Heart left ventricle (tissue), 16 donors: ENCODE measurements around the gene SHC1. TPM values are rescaled to one million over a fixed set of nuclear protein-coding genes. Genes with fewer than 3 reads are reported as not detected.

Experiments
- ATAC-seq, 4 donors: fragments of 200-7000 bp; cut with Tn5 transposase; one replicate each; pipeline ENCODE4 v1.9.1; 2020 to 2022; ENCODE audit warnings: moderate library complexity in 4 of 4, mild to moderate bottlenecking in 3 of 4, moderate number of reproducible peaks in 1 of 4
- DNase-seq, 5 donors: peaks; one replicate each; pipeline ENCODE4 v3.0.0-alpha.2; 2020
- H3K27ac ChIP-seq, 12 donors: fragments of 200-600 bp; sonication (generic) in 4 of 12; one replicate each; pipeline versions ENCODE4 v1.5.0 to v1.8.0; 2016 to 2022; ENCODE audit warnings: mild to moderate bottlenecking in 2 of 12
- H3K27me3 ChIP-seq, 9 donors: fragments of 200-600 bp; sonication (generic) in 2 of 9; one replicate each; pipeline versions ENCODE4 v1.5.1 to v1.8.0; 2016 to 2022; ENCODE audit warnings: mild to moderate bottlenecking in 3 of 9
- H3K36me3 ChIP-seq, 9 donors: fragments of 200-600 bp; sonication (generic) in 2 of 9; one replicate each; pipeline versions ENCODE4 v1.5.0 to v1.8.0; 2018 to 2022; ENCODE audit warnings: mild to moderate bottlenecking in 2 of 9
- H3K4me1 ChIP-seq, 12 donors: fragments of 200-600 bp; sonication (generic) in 4 of 12; one replicate each; pipeline versions ENCODE4 v1.5.0 to v1.8.0; 2016 to 2022; ENCODE audit warnings: mild to moderate bottlenecking in 3 of 12
- H3K4me3 ChIP-seq, 12 donors: fragments of 200-600 bp; sonication (generic) in 4 of 12; one replicate each; pipeline versions ENCODE4 v1.5.0 to v1.8.0; 2017 to 2022; ENCODE audit warnings: mild to moderate bottlenecking in 9 of 12, moderate library complexity in 4 of 12
- H3K9me3 ChIP-seq, 12 donors: fragments of 200-600 bp; sonication (generic) in 4 of 12; one replicate each; pipeline versions ENCODE4 v1.5.0 to v1.8.0; 2016 to 2022; ENCODE audit warnings: mild to moderate bottlenecking in 1 of 12
- CTCF ChIP-seq, 12 donors: fragments of 200-600 bp; sonication (generic) in 4 of 12; IDR thresholded peaks; one replicate each; pipeline versions ENCODE4 v1.5.0 to v1.8.0; 2018 to 2022; ENCODE audit warnings: antibody characterized with exemption in 12 of 12, mild to moderate bottlenecking in 5 of 12
- POLR2A ChIP-seq, 2 donors: fragments of 450-650 bp; IDR thresholded peaks; one replicate each; pipeline ENCODE4 v1.6.1; 2017; ENCODE audit warnings: antibody characterized with exemption in 2 of 2, mild to moderate bottlenecking in 2 of 2, moderate library complexity in 2 of 2
- whole genome bisulfite sequencing, 4 donors: extraction: QIAGEN DNeasy Blood & Tissue Kit in 2 of 4; methylation state at CpG; one replicate each; pipeline versions ENCODE4 v1.1.5 to v1.1.7; 2013 to 2018; 5-methylcytosine and 5-hydroxymethylcytosine counted together
- intact Hi-C, 10 donors: fragments of 100-400 bp; cut with DNase I; formaldehyde crosslinking; loops; one replicate each; pipeline versions ENCODE4 v1.11.1 to v1.14.2; 2022
- polyA plus RNA-seq, 2 donors: library from polyadenylated mRNA; stranded (reverse); fragments of 200-250 nt; gene quantifications; one replicate each; pipeline ENCODE4 v1.2.3, GENCODE V29; 2013
- total RNA-seq, 9 donors: library from RNA; depleted of rRNA in 2 of 9; stranded (reverse); fragments of >200 nt in 2 of 9; fragmentation: NEBNext Ultra II Directional in 3 of 9; extraction: Animal tissue kit (Norgen Biotek cat#: 25700) in 3 of 9; gene quantifications; one replicate each; pipeline versions ENCODE4 v1.1.0 to v1.2.4, GENCODE V29; 2016 to 2023
- donor health status: ischemic (EF 13 %, LVEDD 7.1; RV severe dilation, severe dysfunction).
- donor health status: healthy with polysubstance abuse.
- donor health status: DM: no; HTN: yes; CAD: no.
- donor health status: DM: no; HTN: no; CAD: no.
- donor health status: ischemic (EF 25% LVEDD 6.9; RV normal size, moderate dysfunction).
- donor health status: ischemic (EF 25% LVEDD 5.7; RV mildly dilated, moderate dysfunction).
- donor health status: healthy.
- donor health status: DM: yes; HTN: yes; CAD: no.
- donor health status: ischemic (EF 35%, LVEDD 5.7; RV mildly dilated, moderate dysfunction).
- donor health status: nonischemic (EF 11% LVEDD 7.7; RV severe dilation, severe dysfunction).
- donor health status: DM: yes; HTN: yes; CAD: no.
- donor health status: PGD.
- donor health status: ischemic (EF 29% LVEDD 5.4; RV normal size, mild dysfunction).
- donor health status: nonischemic (EF 23%, LVEDD 6.1; RV moderate dilation, normal function).

The SHC1 gene
- total and polyA plus RNA-seq, 11 donors = 23.6 to 115 (median 62.4) TPM

- H3K27me3 ChIP-seq = no peaks in the 10 kb centered on the region
- TF ChIP-seq CTCF (IDR thresholded peaks at IDR 0.05) (no peak), POLR2A (IDR thresholded peaks at IDR 0.05) (no peak)
- H3K9me3 ChIP-seq = no peaks in the 10 kb centered on the region
- intact Hi-C loops = loop anchor here in 1 of 10 donors (10.0 kb wide), 2 partner anchors 50 to 370 kb away; partner anchors contain the start of gene CHRNB2
- peaks cover 0 to 28% (median 10%) of the 10 kb centered on the region in 9 donors for H3K36me3 ChIP-seq
- DNase-seq (peak in 1 of 5 donors; percentile 15), ATAC-seq (no peak)
- peaks cover 0 to 25% (median 15%) of the 10 kb centered on the region in 12 donors for H3K4me1 ChIP-seq
- no peak overlapping the region for H3K27ac ChIP-seq
- WGBS, 4 donors = 95 to 97% (median 97%) methylated on average over 5 of the region's 5 CpGs
- no peak overlapping the region for H3K4me3 ChIP-seq
Measured at GRCh38 chr1:154934358-154934948, 36.1 kb downstream of the SHC1 start.

GRCh38 chr1:154931940-154932487 lies 38.5 kb downstream of the SHC1 start:
- Histone ChIP-seq H3K4me1 (peaks cover 0 to 13% (median 8%) of the 10 kb centered on the region in 12 donors), H3K4me3 (no peak overlapping the region), H3K27ac (no peak overlapping the region), H3K9me3 (no peaks in the 10 kb centered on the region), H3K27me3 (no peaks in the 10 kb centered on the region), H3K36me3 (peaks cover 0 to 51% (median 26%) of the 10 kb centered on the region in 9 donors)
- TF ChIP-seq POLR2A (IDR thresholded peaks at IDR 0.05) (no peak), CTCF (IDR thresholded peaks at IDR 0.05) (no peak)
- DNase-seq (peak in 1 of 5 donors; percentile 17), ATAC-seq (no peak)
- 79 to 84% (median 79%) methylated on average over 11 of the region's 11 CpGs for WGBS, 4 donors
- intact Hi-C loops = loop anchor here in 1 of 10 donors (10.0 kb wide), 2 partner anchors 47 to 367 kb away; partner anchors contain the start of gene CHRNB2

- TF ChIP-seq POLR2A (IDR thresholded peaks at IDR 0.05) (no peak), CTCF (IDR thresholded peaks at IDR 0.05) (no peak)
- Histone ChIP-seq H3K27me3 (no peaks in the 10 kb centered on the region), H3K4me1 (no peaks in the 10 kb centered on the region), H3K36me3 (peaks cover 0 to 87% (median 65%) of the 10 kb centered on the region in 9 donors), H3K27ac (no peak overlapping the region), H3K4me3 (no peak overlapping the region), H3K9me3 (no peaks in the 10 kb centered on the region)
- intact Hi-C loops = no loop called here
- ATAC-seq (no peak), DNase-seq (no peak)
- 93 to 96% (median 95%) methylated on average over 13 of the region's 13 CpGs for WGBS, 4 donors
Measured at GRCh38 chr1:154926201-154926600, 44.3 kb downstream of the SHC1 start.

DNA sequence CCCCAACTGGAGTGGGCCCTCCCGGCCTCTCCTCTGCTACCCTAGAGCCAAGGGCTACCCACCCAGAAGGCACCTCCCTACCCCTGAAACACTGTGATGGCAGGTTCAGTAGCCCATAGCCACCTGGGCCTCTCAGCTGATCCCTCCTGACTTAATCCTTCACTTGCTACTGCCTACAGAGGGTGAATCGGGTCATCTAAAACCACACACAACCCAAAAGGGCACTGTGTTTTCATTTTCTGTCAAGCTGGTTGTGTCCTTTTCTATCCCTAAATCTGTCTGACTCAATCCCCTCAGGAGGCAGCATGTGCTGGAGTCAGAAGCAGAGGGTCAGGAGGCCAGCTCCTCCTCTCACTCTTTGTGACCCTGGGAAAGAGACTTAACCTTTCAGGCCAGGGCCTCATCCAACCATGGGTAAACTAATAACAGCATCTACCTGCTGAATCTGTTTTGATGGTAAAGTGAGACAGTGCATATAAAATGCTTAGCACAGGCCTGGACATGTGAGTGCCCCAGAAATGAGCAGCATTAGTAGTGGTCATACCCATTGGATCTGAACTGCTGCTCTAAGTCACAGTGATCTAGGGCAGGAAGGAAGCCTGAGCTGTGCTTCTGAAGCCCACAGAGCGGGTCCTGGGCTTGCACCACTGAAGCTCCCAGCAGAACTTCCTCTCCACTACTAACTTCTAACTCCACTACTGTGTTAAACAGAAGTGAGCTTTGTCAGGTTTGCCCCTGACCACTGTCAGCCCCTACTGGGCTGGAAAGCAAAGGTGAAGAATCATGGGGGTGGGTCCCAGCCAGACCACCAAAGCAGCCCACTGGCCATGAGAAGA lies 45.0 kb downstream of the SHC1 start:
- intact Hi-C loops = no loop called here
- no peaks in the 10 kb centered on the region for H3K4me1 ChIP-seq
- TF ChIP-seq POLR2A (IDR thresholded peaks at IDR 0.05) = no peak
- no peak for TF ChIP-seq CTCF (IDR thresholded peaks at IDR 0.05)
- WGBS, 4 donors = 83 to 100% (median 93%) methylated on average over 3 of the region's 3 CpGs
- no peaks in the 10 kb centered on the region for H3K9me3 ChIP-seq
- H3K27ac ChIP-seq = no peak overlapping the region
- no peaks in the 10 kb centered on the region for H3K27me3 ChIP-seq
- H3K36me3 ChIP-seq = peaks cover 0 to 88% (median 64%) of the 10 kb centered on the region in 9 donors
- ATAC-seq = no peak
- no peak overlapping the region for H3K4me3 ChIP-seq
- DNase-seq = no peak
